ENCODE results near the gene FADS1. TPM values are rescaled to one million over a fixed set of nuclear protein-coding genes. Genes with fewer than 3 reads are reported as not detected.

The FADS1 gene
- total RNA-seq, 6 experiments from 2014 or later = 25.9 to 39.1 (median 36.4) TPM

DNA sequence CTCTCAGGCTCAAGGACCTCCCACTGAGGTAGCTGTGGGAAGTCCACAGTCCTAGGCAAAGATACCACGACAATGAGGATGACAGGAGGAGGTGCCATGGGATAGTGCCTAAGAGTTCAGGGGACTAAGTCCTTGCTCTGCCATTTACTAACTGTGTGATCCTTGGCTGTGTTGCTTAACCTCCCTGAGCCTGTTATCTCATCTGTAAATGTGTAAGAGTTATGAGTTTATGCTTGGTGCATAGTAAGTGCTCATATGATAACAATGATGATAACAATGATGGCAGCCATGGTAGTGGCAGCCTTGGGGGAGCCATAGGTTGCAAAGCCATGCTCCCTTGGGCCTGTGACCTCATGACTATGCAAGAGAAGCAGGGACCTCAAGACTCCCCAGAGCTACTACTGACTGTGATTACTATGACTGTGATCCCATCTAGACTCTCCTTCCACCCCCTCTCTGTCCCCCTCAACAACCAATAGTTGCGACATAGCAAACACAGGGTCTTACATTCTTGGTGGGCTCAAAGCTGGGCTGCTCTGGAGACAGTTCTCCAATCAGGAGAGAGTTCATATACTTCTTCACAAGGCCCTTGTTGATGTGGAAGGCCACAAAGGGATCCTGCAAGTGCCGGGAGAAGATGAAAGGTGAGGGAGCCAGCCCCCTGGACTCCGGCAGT, 3.9 kb downstream of the FADS1 start:
- no peak for DNase-seq
- Mint-ChIP-seq H3K36me3 (ENCODE audit: low read depth) (peaks cover 24% of the 10 kb centered on the region), H3K4me1 (ENCODE audit: low read depth) (peaks cover 19% of the 10 kb centered on the region), H3K9me3 (no peaks in the 10 kb centered on the region; the same call in 1 of the 2 replicates), H3K27ac (no peak overlapping the region), H3K4me3 (no peak overlapping the region), H3K27me3 (ENCODE audit: insufficient read depth) (peaks cover 6% of the 10 kb centered on the region)
- TF ChIP-seq, protein P1, sequence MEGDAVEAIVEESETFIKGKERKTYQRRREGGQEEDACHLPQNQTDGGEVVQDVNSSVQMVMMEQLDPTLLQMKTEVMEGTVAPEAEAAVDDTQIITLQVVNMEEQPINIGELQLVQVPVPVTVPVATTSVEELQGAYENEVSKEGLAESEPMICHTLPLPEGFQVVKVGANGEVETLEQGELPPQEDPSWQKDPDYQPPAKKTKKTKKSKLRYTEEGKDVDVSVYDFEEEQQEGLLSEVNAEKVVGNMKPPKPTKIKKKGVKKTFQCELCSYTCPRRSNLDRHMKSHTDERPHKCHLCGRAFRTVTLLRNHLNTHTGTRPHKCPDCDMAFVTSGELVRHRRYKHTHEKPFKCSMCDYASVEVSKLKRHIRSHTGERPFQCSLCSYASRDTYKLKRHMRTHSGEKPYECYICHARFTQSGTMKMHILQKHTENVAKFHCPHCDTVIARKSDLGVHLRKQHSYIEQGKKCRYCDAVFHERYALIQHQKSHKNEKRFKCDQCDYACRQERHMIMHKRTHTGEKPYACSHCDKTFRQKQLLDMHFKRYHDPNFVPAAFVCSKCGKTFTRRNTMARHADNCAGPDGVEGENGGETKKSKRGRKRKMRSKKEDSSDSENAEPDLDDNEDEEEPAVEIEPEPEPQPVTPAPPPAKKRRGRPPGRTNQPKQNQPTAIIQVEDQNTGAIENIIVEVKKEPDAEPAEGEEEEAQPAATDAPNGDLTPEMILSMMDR (IDR thresholded peaks at IDR 0.05) = no peak

DNA sequence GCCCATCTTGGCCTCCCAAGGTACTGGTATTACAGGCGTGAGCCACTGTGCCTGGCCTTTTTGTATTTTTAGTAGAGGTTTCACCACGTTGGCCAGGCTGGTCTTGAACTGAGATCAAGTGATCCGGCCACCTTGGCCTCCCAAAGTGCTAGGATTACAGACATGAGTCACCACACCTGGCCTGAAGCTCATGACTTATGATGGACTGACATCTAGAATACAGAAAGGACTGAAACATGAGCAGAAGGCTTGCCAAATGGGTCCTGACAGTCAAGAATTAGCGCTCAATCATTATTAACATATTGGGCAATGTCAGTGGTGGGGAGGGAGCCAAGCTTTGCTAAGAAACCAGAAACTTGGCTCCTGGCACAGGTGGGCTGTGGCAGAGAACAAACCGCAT, 5.0 kb downstream of the FADS1 start:
- H3K27me3 Mint-ChIP-seq (ENCODE audit: insufficient read depth) = peaks cover 4% of the 10 kb centered on the region; the same call in 1 of the 2 replicates
- no peak overlapping the region for H3K4me3 Mint-ChIP-seq
- TF ChIP-seq, protein P1 (IDR thresholded peaks at IDR 0.05) = no peak
- H3K36me3 Mint-ChIP-seq (ENCODE audit: low read depth) = peaks cover 24% of the 10 kb centered on the region
- no peak for DNase-seq
- H3K9me3 Mint-ChIP-seq = no peaks in the 10 kb centered on the region; the same call in 1 of the 2 replicates
- no peak overlapping the region for H3K27ac Mint-ChIP-seq
- peaks cover 12% of the 10 kb centered on the region for H3K4me1 Mint-ChIP-seq (ENCODE audit: low read depth)

DNA sequence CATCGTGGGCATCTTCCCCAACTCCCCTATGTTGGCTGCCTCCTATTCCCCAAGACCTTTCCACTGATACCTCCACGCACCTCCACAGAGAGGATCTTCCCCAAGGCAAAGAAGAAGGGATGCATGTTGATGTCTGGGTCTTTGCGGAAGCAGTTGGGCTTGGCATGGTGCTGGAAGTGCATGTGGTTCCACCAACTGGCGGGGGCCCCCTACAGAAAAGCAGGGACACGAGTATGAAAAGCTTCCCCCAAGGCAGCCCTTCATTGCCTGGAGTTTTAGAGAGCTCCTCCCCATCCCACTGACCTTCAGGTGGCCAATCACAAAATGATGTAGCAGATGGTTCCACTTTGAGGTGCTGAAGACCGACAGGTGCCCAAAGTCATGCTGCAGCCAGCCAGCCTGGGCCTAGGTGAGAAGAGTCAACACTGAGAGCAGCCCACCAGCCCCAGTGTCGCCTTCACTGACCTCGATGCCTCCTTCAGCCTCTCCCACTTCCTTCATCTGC, 6.1 kb downstream of the FADS1 start:
- Mint-ChIP-seq H3K4me3 (no peak overlapping the region), H3K9me3 (no peaks in the 10 kb centered on the region; the same call in 1 of the 2 replicates), H3K4me1 (ENCODE audit: low read depth) (peaks cover 12% of the 10 kb centered on the region), H3K27me3 (ENCODE audit: insufficient read depth) (peaks cover 2% of the 10 kb centered on the region; the same call in 1 of the 2 replicates), H3K27ac (no peak overlapping the region), H3K36me3 (ENCODE audit: low read depth) (peaks cover 24% of the 10 kb centered on the region)
- TF ChIP-seq, protein P1 (IDR thresholded peaks at IDR 0.05) = no peak
- DNase-seq = no peak

DNA sequence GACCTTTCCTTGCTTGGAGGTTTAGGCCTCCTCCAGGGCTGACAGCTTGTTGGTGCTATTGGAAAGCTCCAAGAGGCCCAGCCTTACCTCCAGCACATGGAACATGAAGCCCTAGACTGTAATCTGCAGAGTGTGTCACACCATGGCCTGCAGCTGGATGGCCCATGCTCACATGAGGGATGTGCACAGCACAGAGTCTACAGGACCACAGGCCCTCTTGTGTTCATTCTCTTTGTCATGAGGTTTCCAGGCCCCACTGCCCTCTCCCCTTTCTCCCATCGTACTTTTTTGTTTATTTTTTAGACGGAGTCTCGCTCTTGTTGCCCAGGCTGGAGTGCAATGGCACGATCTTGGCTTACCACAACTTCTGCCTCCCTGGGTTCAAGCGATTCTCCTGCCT, 10.0 kb downstream of the FADS1 start:
- TF ChIP-seq, protein P1 (IDR thresholded peaks at IDR 0.05) = no peak
- H3K4me3 Mint-ChIP-seq = no peak overlapping the region
- no peak overlapping the region for H3K27ac Mint-ChIP-seq
- no peaks in the 10 kb centered on the region for H3K4me1 Mint-ChIP-seq (ENCODE audit: low read depth)
- H3K27me3 Mint-ChIP-seq (ENCODE audit: insufficient read depth) = peaks cover 2% of the 10 kb centered on the region
- no peaks in the 10 kb centered on the region for H3K9me3 Mint-ChIP-seq
- H3K36me3 Mint-ChIP-seq (ENCODE audit: low read depth) = peaks cover 2% of the 10 kb centered on the region; the same call in 1 of the 2 replicates
- no peak for DNase-seq

DNA sequence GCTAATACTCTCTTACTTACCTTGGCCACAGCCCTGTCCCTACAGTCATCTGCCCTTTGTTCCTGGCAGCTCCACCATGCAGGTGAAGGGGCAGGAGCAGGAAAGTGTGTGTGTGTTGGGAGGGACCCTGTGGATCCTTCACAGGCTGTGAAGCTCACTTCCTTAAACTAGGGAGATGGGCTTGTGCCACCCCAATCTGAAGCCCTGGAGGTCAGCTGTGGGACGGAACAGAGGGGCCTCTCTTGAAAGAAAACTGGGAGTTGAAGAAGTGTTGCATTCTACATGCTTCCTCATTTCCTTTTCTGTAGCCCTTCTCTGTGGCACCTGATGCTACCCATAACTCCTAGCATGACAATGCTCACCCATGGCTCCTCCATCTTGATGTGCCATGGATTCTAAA, 11.7 kb downstream of the FADS1 start:
- Mint-ChIP-seq H3K27me3 (ENCODE audit: insufficient read depth) (peaks cover 2% of the 10 kb centered on the region), H3K27ac (no peak overlapping the region), H3K4me3 (no peak overlapping the region), H3K36me3 (ENCODE audit: low read depth) (peaks cover 5% of the 10 kb centered on the region), H3K9me3 (no peaks in the 10 kb centered on the region), H3K4me1 (ENCODE audit: low read depth) (peaks cover 6% of the 10 kb centered on the region)
- DNase-seq = no peak
- TF ChIP-seq, protein P1 (IDR thresholded peaks at IDR 0.05) = no peak
